ENCODE measurements around the gene FTSJ3. TPM values are rescaled to one million over a fixed set of nuclear protein-coding genes. Genes with fewer than 3 reads are reported as not detected.

FTSJ3 gene
- total RNA-seq, 2 experiments from 2014 or later: 58.3 to 60.9 TPM

DNA sequence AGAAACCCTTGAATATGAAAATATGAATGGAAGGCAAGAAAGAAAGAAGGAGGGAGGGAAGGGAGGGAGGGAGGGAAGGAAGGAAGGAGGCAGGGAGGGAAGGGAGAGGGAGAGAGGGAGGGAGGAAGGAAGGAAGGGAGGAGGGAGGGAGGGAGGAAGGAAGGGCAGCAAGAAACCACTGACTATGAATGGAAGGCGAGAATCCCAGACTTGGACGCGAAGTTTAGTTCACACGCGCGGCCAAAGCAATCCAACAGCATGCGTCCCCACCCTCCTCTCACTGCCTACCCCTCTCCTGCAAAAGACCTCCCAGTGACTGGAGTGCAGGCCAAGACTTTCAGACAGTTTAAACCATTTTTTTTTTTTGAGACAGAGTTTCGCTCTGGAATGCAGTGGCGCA lies 22.9 kb upstream of the FTSJ3 start:
- DNase-seq (no peak), ATAC-seq (no peak)
- intact Hi-C loops (cut with micrococcal nuclease): no loop called here
- Mint-ChIP-seq H3K27me3 (no peaks in the 10 kb centered on the region), H3K27ac (no peak overlapping the region), H3K9me3 (peaks cover 11% of the 10 kb centered on the region), H3K4me1 (ENCODE audit: low read depth) (peaks cover 14% of the 10 kb centered on the region), H3K36me3 (ENCODE audit: low read depth) (peaks cover 8% of the 10 kb centered on the region), H3K4me3 (no peak overlapping the region)
- ChIA-PET POLR2A (no interaction called here), CTCF (interaction anchor here (1.7 kb wide), 1 partner anchor 17 kb away, joined by 5 read pairs; no protein-coding TSS in a partner anchor)
- TF ChIP-seq, protein P1, sequence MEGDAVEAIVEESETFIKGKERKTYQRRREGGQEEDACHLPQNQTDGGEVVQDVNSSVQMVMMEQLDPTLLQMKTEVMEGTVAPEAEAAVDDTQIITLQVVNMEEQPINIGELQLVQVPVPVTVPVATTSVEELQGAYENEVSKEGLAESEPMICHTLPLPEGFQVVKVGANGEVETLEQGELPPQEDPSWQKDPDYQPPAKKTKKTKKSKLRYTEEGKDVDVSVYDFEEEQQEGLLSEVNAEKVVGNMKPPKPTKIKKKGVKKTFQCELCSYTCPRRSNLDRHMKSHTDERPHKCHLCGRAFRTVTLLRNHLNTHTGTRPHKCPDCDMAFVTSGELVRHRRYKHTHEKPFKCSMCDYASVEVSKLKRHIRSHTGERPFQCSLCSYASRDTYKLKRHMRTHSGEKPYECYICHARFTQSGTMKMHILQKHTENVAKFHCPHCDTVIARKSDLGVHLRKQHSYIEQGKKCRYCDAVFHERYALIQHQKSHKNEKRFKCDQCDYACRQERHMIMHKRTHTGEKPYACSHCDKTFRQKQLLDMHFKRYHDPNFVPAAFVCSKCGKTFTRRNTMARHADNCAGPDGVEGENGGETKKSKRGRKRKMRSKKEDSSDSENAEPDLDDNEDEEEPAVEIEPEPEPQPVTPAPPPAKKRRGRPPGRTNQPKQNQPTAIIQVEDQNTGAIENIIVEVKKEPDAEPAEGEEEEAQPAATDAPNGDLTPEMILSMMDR (IDR thresholded peaks at IDR 0.05): no peak

DNA sequence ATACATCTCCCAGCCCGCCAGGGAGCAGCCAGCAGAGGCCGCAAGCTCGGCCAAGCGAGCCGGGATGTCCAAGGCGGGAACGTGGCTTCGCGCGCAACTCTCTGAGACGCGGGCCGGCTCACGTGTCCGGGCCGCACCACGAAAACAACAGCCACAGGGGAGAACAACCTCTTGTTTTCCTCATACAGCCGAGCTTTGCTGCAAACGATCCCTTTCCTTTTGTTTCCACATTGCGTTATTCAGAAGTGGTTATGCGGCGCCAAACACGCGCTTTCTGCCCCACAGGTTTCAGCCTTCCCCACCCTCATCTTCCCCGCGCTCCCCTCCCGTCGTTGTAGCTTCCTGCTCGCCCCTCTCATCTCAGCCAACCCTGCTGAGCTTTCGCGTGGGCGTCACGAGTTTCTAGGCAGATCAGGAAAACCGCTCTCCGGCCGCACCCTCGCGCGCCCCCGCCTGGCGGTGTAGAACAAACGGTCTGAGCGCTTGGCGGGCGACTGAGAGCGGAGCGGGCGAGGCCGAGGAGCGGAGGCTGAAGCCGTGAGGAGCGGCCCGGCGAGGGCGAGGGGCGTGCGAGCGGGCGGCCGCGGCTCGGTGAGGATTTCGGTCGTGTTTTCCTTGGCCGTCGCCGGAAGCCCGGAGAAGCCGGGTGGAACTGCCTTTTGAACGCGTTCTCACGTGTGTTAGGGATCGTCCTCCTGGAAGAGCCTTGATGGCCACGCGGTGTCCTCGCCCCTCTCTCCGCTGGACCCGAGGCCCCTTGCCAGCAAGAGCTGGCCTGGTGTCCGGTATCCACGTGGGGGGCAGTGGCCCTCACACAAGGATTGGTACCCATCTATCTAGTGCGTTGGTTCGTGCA lies 21.6 kb upstream of the FTSJ3 start:
- Mint-ChIP-seq H3K36me3 (ENCODE audit: low read depth) (peaks cover 8% of the 10 kb centered on the region), H3K4me1 (ENCODE audit: low read depth) (peaks cover 16% of the 10 kb centered on the region), H3K27ac (peak overlapping the region; percentile 95), H3K4me3 (peak overlapping the region; percentile 64), H3K9me3 (peaks cover 11% of the 10 kb centered on the region), H3K27me3 (no peaks in the 10 kb centered on the region)
- TF ChIP-seq, protein P1 (IDR thresholded peaks at IDR 0.05): peak; percentile 84
- DNase-seq (peak; percentile 98), ATAC-seq (peak; percentile 98)
- ChIA-PET CTCF (interaction anchor here (0.6 to 3.0 kb wide), 23 partner anchors 11 to 420 kb away, joined by 3 to 38 read pairs (median 4); partner anchors contain the start of gene MAP3K3), POLR2A (interaction anchor here (0.7 to 3.2 kb wide), 10 partner anchors 10 to 151 kb away, joined by 3 to 11 read pairs (median 4); partner anchors contain the start of genes CCDC47, DDX42, PRR29 and PSMC5)
- intact Hi-C loops (cut with micrococcal nuclease): no loop called here

DNA sequence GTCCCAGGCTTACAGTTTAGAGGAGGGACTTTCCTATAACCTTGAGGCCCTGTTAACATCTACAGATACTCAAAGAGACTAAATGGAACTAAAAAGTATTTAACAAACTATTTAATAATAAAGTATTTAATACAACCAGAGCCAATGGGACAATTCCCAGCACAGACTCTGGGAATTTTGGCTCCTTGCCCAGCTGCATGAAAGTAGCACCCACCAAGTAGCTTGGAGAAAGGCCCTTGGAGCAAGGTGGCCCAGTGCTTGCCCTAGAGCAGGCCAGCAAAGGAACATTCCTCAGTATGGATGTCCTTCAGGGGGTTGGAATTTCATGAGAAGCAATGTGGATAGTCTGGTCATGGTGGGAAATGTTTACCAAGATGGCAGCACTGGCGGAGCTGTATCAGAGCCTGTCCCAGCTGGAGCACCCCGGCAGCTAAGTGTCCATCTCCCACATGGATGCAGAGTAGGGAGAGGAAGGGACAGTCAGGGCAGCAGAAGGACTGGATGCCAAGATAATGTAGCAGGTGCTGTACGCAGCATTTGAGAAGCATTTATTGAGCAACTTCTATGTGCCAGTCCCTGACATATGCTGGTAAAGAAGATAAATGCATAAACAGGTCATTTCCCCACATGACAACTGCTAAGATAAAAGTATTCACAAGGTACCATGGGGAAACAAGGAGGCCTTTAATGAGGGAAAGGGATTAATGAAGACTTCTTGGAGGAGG lies 20.2 kb upstream of the FTSJ3 start:
- ChIA-PET POLR2A (interaction anchor here (0.6 to 3.2 kb wide), 5 partner anchors 18 to 149 kb away, joined by 4 to 11 read pairs (median 4); partner anchors contain the start of genes CCDC47, DDX42 and PSMC5), CTCF (interaction anchor here (1.0 to 3.0 kb wide), 7 partner anchors 12 to 178 kb away, joined by 3 to 38 read pairs (median 4); partner anchors contain the start of gene GH1)
- DNase-seq: no peak
- ATAC-seq: no peak
- peak overlapping the region; percentile 64 for H3K4me3 Mint-ChIP-seq
- H3K36me3 Mint-ChIP-seq (ENCODE audit: low read depth): peaks cover 8% of the 10 kb centered on the region
- TF ChIP-seq, protein P1 (IDR thresholded peaks at IDR 0.05): no peak
- H3K27ac Mint-ChIP-seq: peak overlapping the region; percentile 95
- no peaks in the 10 kb centered on the region for H3K27me3 Mint-ChIP-seq
- H3K9me3 Mint-ChIP-seq: peaks cover 11% of the 10 kb centered on the region
- peaks cover 20% of the 10 kb centered on the region for H3K4me1 Mint-ChIP-seq (ENCODE audit: low read depth)
- intact Hi-C loops (cut with micrococcal nuclease): no loop called here

DNA sequence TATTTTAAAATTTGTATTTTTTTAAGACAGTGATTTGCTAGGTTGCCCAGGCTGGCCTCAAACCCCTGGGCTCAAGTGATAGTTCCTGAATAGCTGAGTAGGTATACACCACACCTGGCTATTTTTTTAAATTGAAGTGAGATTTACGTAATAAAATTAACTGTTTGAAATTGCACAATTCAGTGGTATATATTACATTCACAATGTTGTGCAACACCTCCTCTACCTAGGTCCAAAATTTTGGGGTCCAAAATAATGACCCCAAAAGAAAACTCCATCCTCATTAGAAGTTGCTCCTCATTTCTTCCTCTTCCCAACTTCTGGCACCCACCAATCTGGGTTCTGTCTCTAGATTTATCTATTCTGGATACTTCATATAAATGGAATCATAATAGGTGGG lies 18.0 kb upstream of the FTSJ3 start:
- H3K9me3 Mint-ChIP-seq: peaks cover 11% of the 10 kb centered on the region
- ATAC-seq (no peak), DNase-seq (no peak)
- ChIA-PET POLR2A (no interaction called here), CTCF (interaction anchor here (3.3 kb wide), 1 partner anchor 20 kb away, joined by 15 read pairs; no protein-coding TSS in a partner anchor)
- H3K27me3 Mint-ChIP-seq: no peaks in the 10 kb centered on the region
- no peak overlapping the region for H3K4me3 Mint-ChIP-seq
- H3K27ac Mint-ChIP-seq: no peak overlapping the region
- peaks cover 12% of the 10 kb centered on the region for H3K36me3 Mint-ChIP-seq (ENCODE audit: low read depth)
- intact Hi-C loops (cut with micrococcal nuclease): no loop called here
- peaks cover 25% of the 10 kb centered on the region for H3K4me1 Mint-ChIP-seq (ENCODE audit: low read depth)
- TF ChIP-seq, protein P1 (IDR thresholded peaks at IDR 0.05): no peak
